Spinal cord (tissue), 10 donors: ENCODE measurements around the gene HIP1R. TPM values are rescaled to one million over a fixed set of nuclear protein-coding genes. Genes with fewer than 3 reads are reported as not detected.

Experiments
- DNase-seq, 6 donors: peaks; one replicate each; pipeline versions ENCODE4 v3.0.0 to v3.0.0-alpha.2; 2013 to 2015; ENCODE audit warnings: low spot score in 6 of 6, low read depth in 4 of 6
- H3K27ac ChIP-seq: one replicate; pipeline ENCODE4 v1.5.1; 2013; ENCODE audit warnings: low read depth, low read length, control low read depth
- H3K27me3 ChIP-seq: one replicate; pipeline ENCODE4 v1.6.1; 2013; ENCODE audit warnings: low read length; ENCODE audit not compliant: control insufficient read depth, insufficient read depth
- H3K36me3 ChIP-seq: one replicate; pipeline ENCODE4 v1.6.1; 2013; ENCODE audit warnings: low read length; ENCODE audit not compliant: control insufficient read depth, insufficient read depth
- H3K4me1 ChIP-seq: one replicate; pipeline ENCODE4 v1.6.1; 2013; ENCODE audit warnings: low read length; ENCODE audit not compliant: control insufficient read depth, insufficient read depth
- H3K4me3 ChIP-seq: one replicate; pipeline ENCODE4 v1.5.1; 2013; ENCODE audit warnings: low read depth, low read length, control low read depth
- H3K9me3 ChIP-seq: one replicate; pipeline ENCODE4 v1.6.1; 2013; ENCODE audit warnings: low read length; ENCODE audit not compliant: control insufficient read depth, insufficient read depth
- WGBS: methylation state at CpG from one replicate; pipeline ENCODE4 v1.1.5; 2013; ENCODE audit warnings: missing lambda C conversion rate; ENCODE audit not compliant: insufficient coverage; 5-methylcytosine and 5-hydroxymethylcytosine counted together
- polyA plus RNA-seq, 2 donors: library from polyadenylated mRNA; unstranded; fragments of 120-200 nt; gene quantifications; one replicate each; pipeline ENCODE4 v1.2.1, GENCODE V29; 2013; ENCODE audit not compliant: insufficient read length in 2 of 2
- total RNA-seq, 2 donors: library from RNA; depleted of rRNA in 1 of 2; stranded (reverse); fragments of 120-200 nt in 1 of 2; fragments of >200 nt in 1 of 2; gene quantifications; one replicate each; pipeline versions ENCODE4 v1.2.3 to v1.2.4, GENCODE V29; 2013 to 2014
- donor health status: healthy.

The HIP1R gene
- total and polyA plus RNA-seq, 4 donors, result 37.5 to 71.4 (median 49.8) TPM

GRCh38 chr12:122893208-122894153, 58.2 kb downstream of the HIP1R start:
- DNase-seq, result no peak
- H3K9me3 ChIP-seq, result no peaks in the 10 kb centered on the region
- H3K27ac ChIP-seq, result peak overlapping the region; percentile 94
- H3K4me1 ChIP-seq, result peaks cover 57% of the 10 kb centered on the region
- H3K27me3 ChIP-seq, result no peaks in the 10 kb centered on the region
- H3K36me3 ChIP-seq, result no peaks in the 10 kb centered on the region
- WGBS, result no CpG with 5 or more reads among the region's 7 CpGs
- H3K4me3 ChIP-seq, result peak overlapping the region; percentile 97

- DNase-seq, result peak in 2 of 6 donors; percentile 73 to 81
- Histone ChIP-seq H3K4me1 (peaks cover 49% of the 10 kb centered on the region), H3K4me3 (peak overlapping the region; percentile 97), H3K9me3 (no peaks in the 10 kb centered on the region), H3K27me3 (no peaks in the 10 kb centered on the region), H3K36me3 (no peaks in the 10 kb centered on the region), H3K27ac (peak overlapping the region; percentile 94)
- WGBS, result 24% methylated on average over 12 of the region's 15 CpGs
Measured at GRCh38 chr12:122894193-122895121, 59.2 kb downstream of the HIP1R start.

- H3K4me1 ChIP-seq, result peaks cover 42% of the 10 kb centered on the region
- WGBS, result 12% methylated on average over 9 of the region's 9 CpGs
- DNase-seq, result peak in 1 of 6 donors; percentile 63
- H3K9me3 ChIP-seq, result no peaks in the 10 kb centered on the region
- H3K36me3 ChIP-seq, result no peaks in the 10 kb centered on the region
- peak overlapping the region; percentile 97 for H3K4me3 ChIP-seq
- H3K27me3 ChIP-seq, result no peaks in the 10 kb centered on the region
- peak overlapping the region; percentile 94 for H3K27ac ChIP-seq
Measured at GRCh38 chr12:122895320-122895703, 60.1 kb downstream of the HIP1R start.

- Histone ChIP-seq H3K4me1 (peaks cover 40% of the 10 kb centered on the region), H3K27ac (peak within 1 kb of the TSS; percentile 94), H3K27me3 (no peaks in the 10 kb centered on the region), H3K9me3 (no peaks in the 10 kb centered on the region), H3K36me3 (no peaks in the 10 kb centered on the region), H3K4me3 (peak within 1 kb of the TSS; percentile 97)
- 3% methylated on average over 76 of the region's 81 CpGs for WGBS
- DNase-seq, result peak in 3 of 6 donors; percentile 78 to 95 (median 94)
Measured at GRCh38 chr12:122895704-122896636, 60.7 kb downstream of the HIP1R start, which contains the start of gene VPS37B. Gene VPS37B, minus strand, starts transcription at chr12:122896124. Its CDS starts 62 bp downstream, at chr12:122896062.

- peak overlapping the region; percentile 94 for H3K27ac ChIP-seq
- peaks cover 40% of the 10 kb centered on the region for H3K4me1 ChIP-seq
- H3K9me3 ChIP-seq, result no peaks in the 10 kb centered on the region
- no peak for DNase-seq
- WGBS, result 89% methylated on average over 6 of the region's 7 CpGs
- no peaks in the 10 kb centered on the region for H3K36me3 ChIP-seq
- no peak overlapping the region for H3K4me3 ChIP-seq
- no peaks in the 10 kb centered on the region for H3K27me3 ChIP-seq
Measured at GRCh38 chr12:122896662-122897061, 61.4 kb downstream of the HIP1R start.

- Histone ChIP-seq H3K4me1 (peaks cover 21% of the 10 kb centered on the region), H3K9me3 (no peaks in the 10 kb centered on the region), H3K36me3 (no peaks in the 10 kb centered on the region), H3K4me3 (no peak overlapping the region), H3K27ac (no peak overlapping the region), H3K27me3 (no peaks in the 10 kb centered on the region)
- WGBS, result 100% methylated on average over 2 of the region's 6 CpGs
- no peak for DNase-seq
Measured at GRCh38 chr12:122899887-122900286, 64.6 kb downstream of the HIP1R start.

GRCh38 chr12:122902854-122903692, 67.8 kb downstream of the HIP1R start:
- Histone ChIP-seq H3K27ac (no peak overlapping the region), H3K4me1 (peaks cover 3% of the 10 kb centered on the region), H3K36me3 (no peaks in the 10 kb centered on the region), H3K9me3 (no peaks in the 10 kb centered on the region), H3K27me3 (no peaks in the 10 kb centered on the region), H3K4me3 (no peak overlapping the region)
- DNase-seq, result peak in 1 of 6 donors; percentile 46
- WGBS, result 53% methylated on average over 3 of the region's 10 CpGs

GRCh38 chr12:122903693-122904034, 68.4 kb downstream of the HIP1R start:
- WGBS, result 19% methylated on average over 2 of the region's 7 CpGs
- H3K27me3 ChIP-seq, result no peaks in the 10 kb centered on the region
- H3K9me3 ChIP-seq, result no peaks in the 10 kb centered on the region
- H3K36me3 ChIP-seq, result no peaks in the 10 kb centered on the region
- peaks cover 3% of the 10 kb centered on the region for H3K4me1 ChIP-seq
- no peak for DNase-seq
- H3K4me3 ChIP-seq, result no peak overlapping the region
- no peak overlapping the region for H3K27ac ChIP-seq
